Measurements from ENCODE around the gene ZNF613.
"Not testable (repeated sequence)": the region's sequence is repeated elsewhere in the genome, so short reads cannot be mapped to it uniquely, and the experiment has no call there.

ZNF613 gene

GRCh38 chr19:51944798-51945552, 17.7 kb downstream of the ZNF613 start:
- DNase-seq: no peak

DNA sequence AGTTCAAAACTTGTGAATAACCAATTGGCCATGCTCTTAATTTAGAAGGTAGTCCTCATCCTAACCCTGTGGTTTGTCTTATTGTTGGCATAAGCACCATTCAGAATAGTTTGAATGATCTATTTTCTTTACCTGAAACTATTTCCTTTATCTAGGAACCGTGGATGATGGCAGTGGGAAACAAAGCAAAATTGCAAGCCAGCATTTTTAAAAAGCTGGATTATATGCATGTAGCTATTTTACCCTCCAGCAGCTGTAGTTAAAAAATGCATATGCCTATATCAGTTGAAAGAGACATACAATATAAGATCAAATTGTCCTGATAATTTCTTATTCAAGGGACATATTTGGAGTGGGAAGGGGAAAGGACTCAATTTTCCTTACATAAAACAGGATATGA, 19.3 kb downstream of the ZNF613 start:
- DNase-seq: no peak

GRCh38 chr19:51948975-51949374, 21.7 kb downstream of the ZNF613 start:
- DNase-seq: no peak

GRCh38 chr19:51957846-51958245, 30.6 kb downstream of the ZNF613 start:
- not testable (repeated sequence) for DNase-seq

- no peak for DNase-seq
These were observed 32.5 kb downstream of the ZNF613 start for GRCh38 chr19:51959791-51960190.

GRCh38 chr19:51960621-51961233, 33.5 kb downstream of the ZNF613 start:
- DNase-seq: peak; percentile 96

- no peak for DNase-seq
These were observed 38.3 kb downstream of the ZNF613 start for GRCh38 chr19:51965583-51965982.

DNA sequence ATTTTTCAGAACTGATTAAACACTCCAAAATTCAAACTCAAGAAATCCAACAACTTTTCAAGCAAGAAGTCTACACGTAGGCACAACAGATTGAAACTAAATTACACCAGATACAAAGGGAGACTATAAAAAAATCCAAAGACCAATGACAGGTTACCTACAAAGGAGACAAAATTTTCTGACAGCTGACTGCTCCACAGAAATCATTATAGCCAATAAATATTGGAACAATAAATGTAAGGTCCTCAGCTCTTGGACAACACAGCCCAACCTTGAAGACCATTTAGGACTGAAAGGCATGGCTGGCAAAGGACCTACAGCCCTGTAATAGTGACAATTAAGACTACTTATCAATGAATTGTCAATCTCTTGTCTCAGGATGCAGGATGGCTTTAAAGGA, 43.4 kb downstream of the ZNF613 start:
- no peak for DNase-seq

- peak; percentile 0 for DNase-seq
These were observed 44.4 kb downstream of the ZNF613 start for GRCh38 chr19:51971624-51972023.

DNA sequence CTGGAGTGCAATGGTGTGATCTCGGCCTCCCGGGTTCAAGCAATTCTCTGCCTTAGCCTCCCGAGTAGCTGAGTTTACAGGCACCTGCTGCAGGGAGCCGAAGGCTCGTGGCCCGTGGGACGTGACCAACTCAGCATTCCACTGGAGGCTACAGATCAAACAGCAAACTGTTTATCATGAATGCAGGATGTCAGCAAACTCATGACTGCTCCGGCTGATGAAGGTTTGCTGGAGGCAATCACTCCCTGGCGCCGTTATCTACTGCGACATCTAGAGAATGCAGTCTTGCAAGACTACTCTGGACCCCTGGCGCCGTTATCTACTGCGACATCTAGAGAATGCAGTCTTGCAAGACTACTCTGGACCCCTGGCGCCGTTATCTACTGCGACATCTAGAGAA, 48.5 kb downstream of the ZNF613 start:
- DNase-seq: not testable (repeated sequence)

DNA sequence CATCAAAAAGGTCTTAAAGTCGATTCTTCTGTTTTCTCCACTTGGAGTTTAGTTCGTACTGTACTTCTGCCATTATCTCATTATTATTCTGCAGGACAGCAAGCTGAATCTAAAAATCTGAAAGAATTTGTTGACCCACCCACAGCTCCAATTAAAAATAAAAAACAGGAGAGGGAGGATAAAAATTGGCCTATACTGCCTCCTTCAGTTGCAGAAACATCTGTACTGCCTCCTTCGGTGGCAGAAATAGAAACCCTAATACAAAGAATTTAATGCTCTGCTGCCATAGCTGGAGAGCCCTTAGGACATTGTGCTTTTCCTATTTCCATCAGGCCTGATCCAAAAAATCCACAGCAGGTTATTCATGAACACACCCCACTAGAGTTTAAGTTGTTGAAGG, 49.6 kb downstream of the ZNF613 start:
- DNase-seq: no peak

- DNase-seq: no peak
These were observed 50.1 kb downstream of the ZNF613 start for GRCh38 chr19:51977346-51977745.

GRCh38 chr19:51978882-51979281, 51.6 kb downstream of the ZNF613 start:
- DNase-seq: no peak

DNA sequence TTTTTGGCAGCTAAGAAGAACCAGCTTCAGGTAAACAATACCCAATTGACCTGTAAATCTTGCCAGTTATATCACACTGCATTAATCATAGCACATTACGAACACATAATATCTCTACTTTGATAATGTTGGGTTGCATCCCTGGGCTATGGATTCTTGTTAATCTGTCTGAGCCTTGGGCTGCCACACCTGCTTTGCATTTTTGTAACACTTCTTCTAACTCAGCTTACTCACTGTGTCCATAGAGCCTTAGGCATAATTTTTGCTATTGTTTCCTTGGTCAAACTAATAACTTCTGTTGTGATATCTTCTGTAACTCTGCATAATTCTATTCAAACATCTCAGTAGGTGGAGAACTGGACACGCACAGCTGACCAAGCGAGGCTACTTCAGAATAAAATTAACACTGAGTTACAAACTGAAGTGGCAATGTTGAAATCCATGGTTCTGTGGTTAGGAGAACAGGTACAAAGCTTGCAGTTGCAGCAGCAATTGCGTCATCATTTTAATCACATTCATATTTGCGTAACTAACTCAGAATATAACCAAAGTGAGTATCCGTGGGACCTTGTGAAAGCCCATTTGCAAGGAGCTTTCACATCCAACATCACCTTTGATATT, 53.0 kb downstream of the ZNF613 start:
- DNase-seq: no peak

DNA sequence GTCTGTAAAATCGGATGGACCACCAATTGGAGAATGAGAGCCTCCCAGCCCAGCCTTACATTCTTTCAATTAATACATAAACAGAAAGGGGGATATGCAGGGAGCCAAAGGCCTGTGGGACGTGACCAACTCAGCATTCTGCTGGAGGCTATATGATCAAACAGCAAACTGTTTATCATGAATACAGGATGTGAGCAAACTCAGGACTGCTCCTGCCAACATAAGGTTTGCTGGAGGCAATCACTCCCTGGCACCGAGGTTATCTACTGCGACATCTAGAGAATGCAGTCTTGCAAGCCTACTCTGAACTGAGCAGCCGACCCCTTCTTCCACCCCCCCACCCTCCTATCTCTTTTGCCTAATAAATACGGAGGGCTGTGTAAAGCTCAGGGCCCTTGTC, 53.7 kb downstream of the ZNF613 start:
- not testable (repeated sequence) for DNase-seq

GRCh38 chr19:51983361-51983760, 56.1 kb downstream of the ZNF613 start:
- DNase-seq: no peak

- peak; percentile 95 for DNase-seq
These were observed 59.3 kb downstream of the ZNF613 start, which contains the start of gene ZNF350 for GRCh38 chr19:51986309-51987291. Gene ZNF350, minus strand, starts transcription at chr19:51986840. Its CDS starts 12,480 bp downstream, at chr19:51974360.

GRCh38 chr19:51993422-51993821, 66.2 kb downstream of the ZNF613 start:
- DNase-seq: no peak

DNA sequence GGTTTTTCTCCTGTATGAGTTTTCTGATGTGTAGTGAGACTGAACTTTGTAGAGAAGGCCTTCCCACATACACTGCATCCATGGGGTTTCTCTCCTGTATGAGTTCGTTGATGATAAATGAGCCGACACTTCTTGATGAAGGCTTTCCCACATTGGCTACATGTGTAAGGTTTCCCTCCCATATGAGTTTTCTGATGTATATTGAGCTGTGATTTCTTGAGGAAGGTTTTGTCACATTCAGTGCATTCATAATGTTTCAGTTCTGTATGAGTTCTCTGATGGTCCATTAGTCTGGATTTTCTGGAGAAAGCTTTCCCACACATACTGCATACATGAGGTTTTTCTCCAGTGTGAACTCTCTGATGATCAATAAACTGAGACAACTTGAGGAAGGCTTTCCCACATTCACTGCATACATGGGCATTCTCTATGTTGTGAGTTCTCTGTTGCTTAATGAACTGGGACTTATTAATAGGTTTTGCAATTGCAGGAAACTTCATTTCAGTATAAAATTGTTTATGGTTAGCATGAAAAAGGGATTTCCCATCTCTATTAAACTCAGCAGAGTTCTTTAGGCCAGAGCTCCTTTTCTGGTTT, 66.9 kb downstream of the ZNF613 start:
- DNase-seq: no peak
